ENCODE measurements around the gene ARHGEF17.
"Not testable (repeated sequence)": the region's sequence is repeated elsewhere in the genome, so short reads cannot be mapped to it uniquely, and the experiment has no call there.

The ARHGEF17 gene

DNA sequence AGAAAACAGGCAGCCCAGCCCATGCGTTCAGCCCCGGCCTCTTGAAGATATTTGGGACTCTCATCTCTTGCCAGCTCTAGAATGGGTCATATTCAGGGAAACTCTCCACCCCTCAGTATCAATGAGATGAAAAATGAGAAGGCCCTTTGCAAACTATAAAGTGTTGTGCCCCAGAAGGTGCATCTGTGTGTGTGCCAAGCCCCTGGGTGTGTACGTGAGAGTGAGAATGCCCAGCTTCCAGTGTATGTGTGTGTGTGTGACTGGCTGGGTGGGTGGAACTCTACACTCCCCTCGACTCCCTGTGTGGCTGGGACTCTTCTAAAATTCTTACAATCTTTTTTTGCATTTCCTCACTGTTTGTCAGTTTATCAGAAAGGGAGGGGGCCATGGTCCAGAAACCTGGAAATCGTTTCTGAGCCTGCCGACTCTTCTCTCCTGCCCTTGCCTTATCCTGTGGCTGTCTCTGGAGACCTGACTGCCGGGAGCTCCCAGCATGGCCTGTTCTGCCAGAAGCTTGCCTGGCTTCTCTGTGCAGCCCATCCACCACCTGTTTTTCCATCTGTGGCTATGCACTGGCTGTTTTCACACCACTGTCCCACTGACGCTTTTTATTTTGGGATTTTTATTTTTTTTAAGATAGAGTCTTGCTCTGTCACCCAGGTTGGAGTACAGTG, 34.7 kb upstream of the ARHGEF17 start:
- DNase-seq: no peak

DNA sequence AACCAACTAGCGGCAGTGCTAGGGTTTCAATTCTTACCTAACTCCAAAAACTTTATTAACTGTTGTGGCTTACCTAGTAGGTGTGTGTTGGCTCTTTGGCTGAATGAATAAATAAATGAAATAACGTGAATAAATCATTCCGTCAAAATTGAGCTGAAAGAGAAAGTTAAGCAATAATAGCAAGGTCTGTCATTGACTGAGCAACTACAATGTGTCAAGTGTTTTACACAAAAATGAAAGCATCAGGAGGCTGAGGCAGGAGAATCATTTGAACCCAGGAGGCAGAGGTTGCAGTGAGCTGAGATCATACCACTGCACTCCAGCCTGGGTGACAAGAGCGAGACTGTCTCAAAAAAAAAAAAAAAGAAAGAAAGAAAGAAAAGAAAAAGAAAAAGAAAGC, 33.9 kb upstream of the ARHGEF17 start:
- DNase-seq: not testable (repeated sequence)

DNA sequence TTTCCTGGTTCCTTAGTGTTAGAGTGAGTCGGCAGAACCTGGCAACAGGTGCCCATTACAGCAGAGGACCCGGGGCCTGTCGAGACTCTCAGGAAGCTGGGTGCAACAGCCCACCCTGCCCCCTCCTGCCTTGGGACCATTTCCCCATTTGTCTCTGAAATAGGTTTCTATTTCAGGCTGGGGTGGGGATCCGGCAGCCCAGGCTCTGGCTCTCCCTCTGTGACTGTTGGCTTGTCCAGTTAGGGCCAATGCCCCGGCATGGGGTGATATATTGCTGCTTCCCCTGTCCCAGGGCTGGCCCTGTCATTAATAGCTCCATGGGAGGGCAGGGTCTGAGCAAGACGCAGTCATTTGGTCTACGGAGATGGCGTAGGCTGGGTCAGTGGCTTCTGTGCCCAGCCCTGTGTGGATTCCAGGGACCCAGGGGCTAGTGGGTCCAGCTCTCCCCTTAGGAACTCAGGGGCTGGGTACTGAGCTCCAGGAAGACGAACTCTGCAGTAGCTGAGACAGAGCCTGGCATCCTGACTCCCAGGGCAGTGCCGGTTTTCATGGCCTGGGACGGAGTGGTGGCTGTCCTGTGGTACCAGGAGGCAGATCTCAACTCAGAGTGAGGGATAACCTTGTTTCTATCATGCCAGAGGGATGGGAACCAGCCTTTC, 33.2 kb upstream of the ARHGEF17 start:
- no peak for DNase-seq

DNA sequence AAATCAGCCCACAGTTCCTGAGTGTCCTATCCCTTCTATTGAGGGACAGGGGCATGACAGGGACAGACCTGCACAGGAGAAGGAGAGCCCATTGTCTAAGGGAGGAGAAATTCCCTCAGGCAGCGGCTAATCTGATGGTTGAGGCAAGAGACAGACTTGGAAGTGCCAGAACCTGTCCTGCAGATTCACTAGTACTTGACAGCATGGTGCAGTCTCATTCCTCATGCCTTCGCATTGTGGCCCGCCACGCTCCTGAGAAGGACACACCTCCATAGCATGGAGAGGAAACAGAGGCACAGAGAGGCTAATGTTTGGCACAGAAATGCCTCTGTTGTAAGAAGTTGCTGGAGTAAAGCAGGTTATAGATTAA, 32.7 kb upstream of the ARHGEF17 start:
- DNase-seq: no peak

DNA sequence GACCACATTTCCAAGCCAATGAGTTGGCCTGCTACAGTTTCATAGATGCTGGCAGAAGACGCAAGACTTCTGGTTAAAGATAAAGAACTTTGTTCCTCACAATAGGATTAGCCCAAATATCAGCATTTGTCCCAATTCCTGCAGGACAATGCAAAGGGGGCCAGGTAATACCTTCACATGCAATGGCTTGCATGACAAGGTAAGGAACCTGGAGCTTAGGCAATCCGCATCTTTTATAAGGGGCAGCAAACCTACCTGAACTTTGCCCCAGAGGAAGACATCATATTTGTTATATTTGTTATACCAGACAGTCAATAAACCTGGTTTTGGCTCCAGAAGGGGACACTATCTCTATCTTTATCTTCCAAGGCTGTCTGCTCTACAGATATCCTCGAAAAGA, 30.6 kb upstream of the ARHGEF17 start:
- DNase-seq: no peak

DNA sequence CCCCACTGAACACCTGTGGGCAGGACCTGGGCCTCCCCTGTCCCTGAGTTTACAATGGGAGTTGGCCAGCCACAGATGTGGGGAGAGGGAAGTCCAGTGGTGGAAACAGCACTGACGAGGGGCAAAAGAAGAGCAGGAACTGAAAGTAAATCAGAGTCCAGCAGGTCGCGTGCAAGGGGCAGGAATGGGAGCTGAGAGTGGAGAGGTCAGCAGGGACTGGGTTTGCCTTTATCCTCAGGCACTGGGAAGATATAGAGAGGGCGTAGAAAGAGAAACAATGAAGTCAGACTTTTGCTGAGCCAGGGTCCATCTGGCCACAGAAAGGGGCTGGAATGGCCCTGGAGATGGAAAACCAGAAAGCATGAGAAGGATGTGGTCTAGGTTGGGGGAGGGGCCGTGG, 27.4 kb upstream of the ARHGEF17 start:
- DNase-seq: no peak

DNA sequence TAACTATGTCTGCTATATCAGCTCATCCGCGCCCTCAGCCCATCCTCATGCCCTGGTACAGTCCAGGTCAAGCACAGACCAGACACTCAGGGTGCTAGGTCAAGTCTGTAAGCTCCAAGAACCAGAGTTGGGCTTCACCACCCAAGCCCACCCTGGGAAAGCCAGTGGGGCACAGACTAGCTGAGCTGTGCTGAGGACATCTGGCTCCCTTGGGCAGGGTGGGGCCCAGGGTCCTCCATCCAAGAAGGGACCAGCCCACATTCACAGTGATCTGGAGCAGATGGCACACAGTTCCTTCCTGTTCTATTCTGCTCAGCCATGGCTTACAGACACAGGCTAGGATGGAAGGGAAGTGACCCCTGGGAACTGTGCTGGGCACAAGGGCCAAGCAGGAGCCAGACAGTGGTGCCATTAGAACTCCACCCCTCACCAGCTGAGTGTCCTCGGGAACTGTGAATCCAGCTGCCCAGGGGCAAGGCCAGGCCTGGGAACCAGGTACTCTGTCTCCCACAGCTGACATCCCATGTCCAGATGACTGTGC, 26.8 kb upstream of the ARHGEF17 start:
- DNase-seq: no peak

DNA sequence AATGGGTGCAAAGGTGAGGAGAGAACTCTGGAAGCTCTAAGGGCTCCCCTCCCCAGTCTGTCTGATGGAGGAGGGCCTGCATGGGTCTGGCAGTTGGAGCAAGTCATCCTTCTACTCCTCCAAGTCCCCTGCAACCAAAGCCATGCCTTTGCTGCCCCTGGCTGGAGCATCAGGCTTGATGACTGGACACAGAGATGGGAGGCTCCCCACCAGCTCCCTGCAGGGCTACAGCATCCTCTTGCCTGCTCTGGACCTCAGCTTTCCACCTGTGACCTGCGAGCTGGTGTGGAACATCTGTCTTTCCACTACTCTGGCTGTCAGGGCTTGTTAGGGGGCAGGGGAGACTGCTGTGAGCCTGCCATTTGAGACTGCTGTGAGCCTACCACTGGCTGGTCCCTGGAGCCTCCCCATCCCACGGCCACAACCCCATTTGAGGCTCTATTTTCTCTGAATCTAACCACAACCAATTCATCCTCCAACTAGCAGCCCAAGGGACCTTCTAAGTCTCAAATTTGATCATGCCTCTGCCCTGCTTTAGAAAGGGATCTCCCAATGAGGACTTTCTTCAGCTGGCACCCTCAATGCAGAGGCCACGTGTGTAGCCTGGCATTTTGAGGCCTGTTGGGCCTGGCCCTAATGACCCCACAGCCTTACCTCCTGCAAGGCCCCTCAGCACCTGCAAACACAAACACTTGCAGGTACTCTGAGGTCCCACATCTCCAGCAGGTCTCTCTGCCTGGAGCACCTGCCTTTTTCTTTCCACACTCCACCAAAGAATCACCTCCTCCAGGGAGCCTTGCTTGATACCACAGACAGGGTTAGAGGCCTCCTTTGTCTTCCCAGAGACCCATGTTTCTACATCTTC, 26.0 kb upstream of the ARHGEF17 start:
- DNase-seq: no peak

DNA sequence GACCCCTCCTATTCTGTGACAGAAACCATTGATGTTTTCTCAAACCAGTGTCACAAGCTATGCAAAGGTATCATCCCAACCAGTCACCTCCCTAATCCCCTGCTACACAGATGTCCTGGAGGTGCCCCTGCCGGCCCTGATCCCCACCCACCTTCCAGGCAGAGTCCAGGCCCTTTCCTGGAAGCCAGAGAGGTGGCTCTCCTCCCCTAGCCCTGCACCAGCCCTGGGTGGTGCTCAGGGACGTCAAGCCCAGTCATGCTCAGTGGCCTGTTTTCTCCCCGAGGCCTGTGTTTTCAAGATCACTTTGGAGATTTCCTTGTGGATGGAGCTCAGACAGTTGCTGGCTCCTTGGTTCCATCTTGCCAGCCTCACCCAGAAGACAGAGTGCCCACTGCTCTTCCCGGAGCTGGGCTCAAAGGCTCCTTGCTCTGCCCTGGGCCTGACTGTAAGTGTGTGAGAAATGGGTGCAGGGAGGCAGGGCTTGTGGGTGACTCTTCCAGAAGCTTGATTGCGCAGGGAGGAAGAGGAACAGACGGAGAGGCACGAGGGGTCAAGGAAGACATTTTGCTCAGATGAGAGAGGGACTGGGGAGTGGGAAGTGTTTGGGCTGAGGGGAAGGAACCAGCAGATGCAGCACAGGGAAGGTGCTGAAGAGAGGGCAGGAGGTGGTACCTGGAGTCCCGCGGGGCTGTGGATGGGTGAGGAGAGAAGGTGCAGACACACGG, 24.6 kb upstream of the ARHGEF17 start:
- DNase-seq: no peak

DNA sequence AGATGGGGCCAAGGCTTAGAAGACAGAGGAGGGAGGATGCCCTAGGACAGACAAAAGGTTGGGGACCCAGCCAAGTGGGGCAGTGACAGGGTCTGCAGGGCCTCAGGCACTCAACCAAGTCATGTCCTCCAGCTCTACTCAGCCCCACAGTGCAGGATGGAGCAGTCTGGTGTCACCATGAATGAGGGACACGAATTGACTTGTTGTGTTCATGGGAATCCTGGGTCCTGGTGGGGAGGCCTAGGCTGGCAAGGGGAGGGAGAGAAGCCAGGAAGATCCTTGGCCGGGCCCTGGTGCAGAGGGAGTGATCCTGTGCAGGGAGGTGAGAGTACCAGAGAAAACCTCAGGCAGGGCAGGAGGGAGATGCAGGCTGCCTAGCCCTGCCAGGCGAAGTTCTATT, 24.0 kb upstream of the ARHGEF17 start:
- no peak for DNase-seq

DNA sequence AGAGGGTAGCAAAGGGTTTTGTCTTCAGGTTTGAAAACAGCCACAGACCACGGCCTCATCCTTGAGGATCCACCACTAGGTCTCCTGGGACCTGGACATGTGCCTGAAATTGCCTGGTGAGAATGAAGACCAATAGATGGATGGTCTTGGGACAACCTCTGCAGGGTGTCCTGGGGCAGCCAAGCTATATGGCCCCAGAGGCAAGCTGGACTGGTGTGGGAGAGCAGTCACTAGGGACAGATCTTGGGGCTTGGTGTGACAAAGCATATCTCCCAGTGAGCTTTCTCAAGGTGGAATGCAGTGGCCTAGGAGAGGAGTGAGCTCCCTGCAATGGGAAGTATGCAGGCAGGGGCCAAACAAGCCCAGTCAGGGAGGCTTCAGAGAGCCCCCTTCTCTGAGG, 22.4 kb upstream of the ARHGEF17 start:
- no peak for DNase-seq

DNA sequence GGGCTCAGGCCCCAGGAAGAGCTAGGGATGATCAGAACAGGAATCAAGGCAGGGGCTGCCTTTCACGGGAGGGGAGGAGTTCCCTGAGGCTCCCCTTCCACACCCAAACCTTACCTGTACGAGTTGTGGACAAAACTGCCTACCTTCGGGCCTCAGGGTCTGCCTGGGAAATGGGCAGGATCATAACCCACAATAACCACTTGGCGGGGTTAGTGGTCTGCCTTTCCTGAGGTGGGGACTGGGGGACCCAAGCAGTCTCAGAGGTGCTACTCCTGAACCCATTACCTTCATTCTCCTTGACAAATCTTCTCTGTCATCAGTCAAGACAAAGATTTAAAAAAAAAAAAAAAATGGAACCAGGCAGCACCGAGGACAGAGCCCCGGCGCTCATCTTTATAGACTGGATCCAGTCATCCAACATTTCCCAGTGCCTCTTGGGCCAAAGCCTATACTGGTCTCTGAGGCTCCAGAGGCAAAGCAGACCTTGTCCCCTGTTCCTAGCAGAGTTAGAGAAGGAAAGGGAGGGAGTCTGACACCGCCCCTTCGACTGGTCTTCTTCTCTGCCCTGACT, 21.8 kb upstream of the ARHGEF17 start:
- DNase-seq: no peak

DNA sequence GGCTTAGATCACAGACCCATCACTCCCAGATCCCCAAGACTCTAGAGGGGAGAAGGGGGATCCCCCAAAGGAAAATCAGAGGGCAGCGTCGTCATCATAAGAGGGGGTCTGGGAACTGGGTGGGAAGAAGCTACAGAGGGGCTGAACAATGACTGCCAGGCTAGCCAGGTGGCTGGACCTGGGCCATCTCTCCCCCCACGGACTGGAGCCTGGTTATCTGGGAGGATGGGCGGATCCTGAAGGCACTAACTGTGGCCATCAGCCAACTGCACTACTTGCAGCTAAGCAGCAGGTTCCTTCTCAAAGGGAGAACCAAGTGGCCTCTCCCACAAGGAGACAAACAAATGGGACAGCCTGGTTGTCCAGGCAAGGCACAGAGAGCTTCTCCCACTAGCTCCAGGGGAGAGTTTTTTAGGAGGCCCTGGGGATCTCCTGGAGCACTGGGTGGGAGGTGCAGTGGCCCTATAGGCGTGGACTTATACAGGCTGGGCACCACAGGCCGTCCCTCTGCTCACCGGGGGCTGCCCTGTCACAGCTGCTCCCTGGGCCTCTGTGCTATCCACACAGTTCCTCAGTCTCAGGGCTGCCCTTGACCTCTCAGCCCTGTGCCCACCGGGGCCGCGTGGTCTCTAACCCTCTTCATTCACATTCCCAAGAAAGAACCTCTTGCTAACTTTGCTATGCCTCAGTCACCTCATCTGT, 20.5 kb upstream of the ARHGEF17 start:
- DNase-seq: no peak

DNA sequence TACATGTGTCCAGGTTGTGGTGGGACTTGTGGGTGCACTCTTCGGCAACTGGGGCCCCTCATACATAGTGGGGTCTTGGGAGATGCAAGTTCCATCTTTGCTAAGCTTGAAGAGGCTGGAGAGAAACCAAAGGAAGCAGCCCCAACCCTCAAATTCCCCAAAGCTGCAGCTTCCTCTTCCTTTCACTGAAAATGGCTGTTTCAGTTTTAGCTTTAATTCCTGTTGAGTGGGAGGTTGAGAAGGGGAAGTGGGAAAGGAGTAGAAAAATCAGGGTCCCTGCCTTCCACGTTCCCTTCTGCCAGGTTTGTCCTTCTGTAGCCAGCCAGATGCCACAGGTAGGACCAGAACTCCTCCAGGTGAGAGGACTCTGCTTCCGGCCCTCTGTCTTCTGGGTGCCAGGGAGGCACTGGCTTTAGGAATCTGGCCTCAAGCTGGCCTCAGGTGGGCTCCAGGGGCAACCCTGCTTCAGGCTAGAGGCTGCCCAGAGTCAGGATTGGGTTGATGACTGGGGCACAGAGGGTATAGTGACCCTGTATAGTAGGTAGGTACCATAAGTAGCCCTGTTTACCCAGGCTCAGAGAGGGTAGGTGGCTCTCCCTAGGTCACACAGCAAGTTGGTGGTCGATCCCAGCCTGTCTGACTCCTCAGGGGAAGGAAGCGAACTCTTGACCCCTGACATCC, 19.7 kb upstream of the ARHGEF17 start:
- no peak for DNase-seq

DNA sequence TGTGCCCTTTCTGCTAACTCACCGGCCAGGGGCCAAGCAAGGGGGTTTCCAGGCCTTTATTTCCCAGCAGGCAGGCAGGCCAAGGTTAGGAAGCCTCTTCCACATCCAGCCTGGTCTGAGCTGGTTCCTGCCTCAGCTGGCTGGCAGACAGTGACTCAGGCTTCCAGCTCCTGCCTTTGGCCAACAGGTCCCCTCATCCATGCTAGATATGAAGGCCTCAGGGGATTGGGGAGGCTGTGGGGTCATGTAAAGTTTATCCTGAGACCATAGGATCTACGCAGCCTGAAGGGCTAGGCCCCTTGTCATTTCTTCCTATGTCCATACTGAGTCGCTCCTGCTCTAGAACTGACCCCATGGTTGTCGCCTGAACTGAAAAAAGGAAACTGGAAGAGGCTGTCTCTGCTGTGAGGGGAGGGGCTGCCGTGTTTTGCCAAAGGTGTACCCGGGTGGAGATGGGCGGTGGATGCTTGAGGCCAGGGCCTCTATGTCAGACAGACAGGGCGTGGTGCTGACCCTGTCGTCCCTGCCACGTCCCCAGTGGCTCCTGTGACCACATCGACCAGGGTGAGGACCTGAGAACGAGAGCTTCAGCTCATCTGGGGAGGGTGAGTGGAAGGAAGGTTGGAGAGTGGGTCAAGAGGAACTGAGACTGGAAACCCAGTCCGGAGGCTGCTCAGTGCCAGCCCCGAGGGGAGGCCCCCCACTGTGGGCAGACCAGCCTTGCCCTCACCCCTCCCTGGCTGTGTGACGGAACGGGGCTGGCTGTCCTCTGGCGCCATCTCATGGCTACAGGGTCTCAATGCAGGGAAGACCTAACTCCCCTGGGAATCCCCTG, 19.0 kb upstream of the ARHGEF17 start:
- peak; percentile 92 for DNase-seq

DNA sequence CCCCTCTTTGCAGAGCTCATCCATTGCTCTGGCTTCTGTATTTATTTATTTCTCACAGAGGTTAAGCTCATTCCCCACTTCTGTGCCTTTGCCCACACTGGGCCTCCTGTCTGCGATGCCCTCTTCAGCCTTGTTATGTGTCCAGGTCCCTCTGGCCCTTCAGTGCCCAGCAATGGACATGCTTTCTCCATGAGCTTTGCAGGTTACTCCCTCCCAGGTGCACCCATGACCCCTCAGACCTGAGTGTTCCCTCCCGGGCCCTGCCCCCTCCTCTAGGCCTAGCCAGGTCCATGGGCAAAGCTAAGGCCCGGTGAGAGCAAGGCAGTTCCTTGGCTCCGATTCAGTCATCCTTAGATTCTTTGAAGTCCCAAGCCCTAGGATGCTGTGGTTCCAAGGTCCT, 17.5 kb upstream of the ARHGEF17 start:
- no peak for DNase-seq

DNA sequence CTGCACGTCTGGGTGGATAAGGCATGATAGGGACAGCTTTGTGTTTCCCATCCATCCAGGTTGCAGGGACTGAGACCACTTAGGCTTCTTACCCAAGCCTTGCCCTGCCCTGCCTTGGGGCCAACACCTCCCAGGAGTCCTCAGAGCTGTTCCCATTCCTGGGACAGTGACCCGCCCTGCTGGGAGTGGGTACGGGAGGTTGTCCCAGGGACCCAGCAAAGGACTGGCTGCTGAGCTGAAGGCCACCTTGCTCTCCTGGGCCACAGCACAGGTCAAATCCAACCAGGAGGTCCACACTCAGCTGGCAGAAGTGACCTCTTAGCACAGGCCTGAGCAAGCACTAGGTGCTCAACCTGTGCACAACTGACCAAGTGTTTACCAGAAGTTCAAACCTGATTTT, 16.9 kb upstream of the ARHGEF17 start:
- no peak for DNase-seq

DNA sequence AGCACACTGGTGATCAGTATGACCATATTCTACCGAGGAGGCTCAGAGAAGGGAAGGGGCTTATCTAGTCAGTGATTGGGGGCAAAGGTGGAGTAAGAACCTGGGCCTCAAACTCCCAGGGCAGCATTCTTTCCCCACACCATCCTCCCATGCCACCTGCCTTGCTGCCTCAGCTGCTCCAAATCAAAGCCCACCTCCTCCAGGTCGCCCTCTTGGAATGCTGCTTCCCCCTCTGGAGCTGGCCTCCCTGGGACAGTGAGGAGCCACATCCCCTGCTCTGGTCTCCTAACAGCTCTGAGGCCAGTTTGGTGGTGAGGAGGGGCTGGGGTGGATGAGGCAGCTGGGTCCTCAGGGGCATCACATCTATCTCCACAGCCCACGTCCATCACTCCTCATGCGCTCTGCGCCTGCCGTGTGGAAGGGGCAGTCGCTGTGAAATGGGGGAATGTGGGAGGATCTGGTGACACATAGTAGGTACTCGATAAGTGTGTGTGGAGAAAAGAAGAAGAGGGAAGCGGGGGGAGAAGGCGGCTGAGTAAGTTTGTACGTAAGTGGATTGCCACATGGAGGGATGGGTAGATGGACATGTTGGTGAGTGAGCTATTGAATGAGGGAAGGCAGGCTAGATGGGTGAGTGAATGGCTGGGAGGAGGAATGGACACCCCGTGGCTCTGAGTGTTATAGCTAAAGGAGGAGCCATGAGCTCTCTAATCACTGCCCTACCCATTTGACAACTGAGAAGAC, 16.1 kb upstream of the ARHGEF17 start:
- peak; percentile 14 for DNase-seq

DNA sequence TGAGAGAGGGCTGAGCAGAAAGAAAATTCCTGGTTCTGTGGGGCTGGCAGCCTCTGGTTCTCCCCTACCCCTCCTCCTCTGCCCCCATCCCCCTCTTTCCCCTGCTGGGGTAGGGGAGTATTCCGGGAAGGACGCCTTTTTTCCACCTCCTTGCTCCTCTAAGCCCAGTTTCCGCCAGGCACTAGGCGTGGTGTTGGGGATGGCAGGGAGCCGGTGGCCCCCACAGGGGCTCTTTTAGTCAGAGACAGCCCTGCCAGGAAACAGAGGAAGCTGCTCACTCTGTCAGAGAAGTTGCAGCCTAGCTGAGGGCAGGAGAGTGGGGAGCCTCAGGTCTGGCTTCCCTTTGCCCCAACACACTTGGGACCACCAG, 15.6 kb upstream of the ARHGEF17 start:
- DNase-seq: peak; percentile 55

Data from fibroblast of skin of back (primary cell).